PC-9 (cell line): ENCODE results near the gene ZSWIM3. TPM values are rescaled to one million over a fixed set of nuclear protein-coding genes. Genes with fewer than 3 reads are reported as not detected.

ENCODE experiments used
- BruUV-seq: library from RNA; stranded (reverse); fragments of 400-500 nt; replicated peaks from 2 replicates; lab custom pipeline; 2021; lab: Mats Ljungman, UMichigan
- CTCF ChIA-PET: fragments of 300-600 bp; sonication (Branson Sonifier 250); formaldehyde crosslinking; loops from one replicate; lab custom pipeline; 2022; ENCODE audit warnings: antibody characterized with exemption; lab: Charles Lee
- POLR2A ChIA-PET: fragments of 300-600 bp; sonication (Branson Sonifier 250); formaldehyde crosslinking; loops from one replicate; lab custom pipeline; 2022; ENCODE audit warnings: antibody characterized with exemption; ENCODE audit not compliant: unreplicated experiment; lab: Charles Lee
- DNase-seq, 2 experiments: peaks; one replicate each; pipeline versions ENCODE4 v3.0.0 to v3.0.0-alpha.2; 2015 to 2022; ENCODE audit warnings: mixed read lengths in 1 of 2
- H2AFZ ChIP-seq: fragments of 200-600 bp; sonication (generic); 2 replicates; pipeline ENCODE4 v1.8.1; 2017; ENCODE audit warnings: antibody characterized with exemption
- H3F3A ChIP-seq: fragments of 200-600 bp; sonication (generic); 2 replicates; pipeline ENCODE4 v1.8.1; 2017; ENCODE audit warnings: antibody characterized with exemption, mild to moderate bottlenecking, low read depth; ENCODE audit not compliant: insufficient read depth
- H3K27ac ChIP-seq: fragments of 200-600 bp; sonication (generic); 2 replicates; pipeline ENCODE4 v1.6.1; 2016; ENCODE audit warnings: mixed run types
- H3K27me3 ChIP-seq: fragments of 200-600 bp; sonication (generic); 2 replicates; pipeline ENCODE4 v1.6.1; 2016; ENCODE audit warnings: low read depth, mixed run types; ENCODE audit not compliant: insufficient read depth
- H3K36me3 ChIP-seq: fragments of 200-600 bp; sonication (generic); 2 replicates; pipeline ENCODE4 v1.6.1; 2016; ENCODE audit warnings: low read depth, mixed run types
- H3K4me1 ChIP-seq: fragments of 200-600 bp; sonication (generic); replicated peaks from 2 replicates; pipeline ENCODE4 v1.6.1; 2016; ENCODE audit warnings: mixed run types; ENCODE audit not compliant: insufficient read depth
- H3K4me2 ChIP-seq: fragments of 200-600 bp; sonication (generic); 2 replicates; pipeline ENCODE4 v1.6.1; 2017; ENCODE audit warnings: mixed run types
- H3K4me3 ChIP-seq: fragments of 200-600 bp; sonication (generic); 2 replicates; pipeline ENCODE4 v1.6.1; 2016; ENCODE audit warnings: mixed run types
- H3K79me2 ChIP-seq: fragments of 200-600 bp; sonication (generic); 2 replicates; pipeline ENCODE4 v1.6.1; 2017; ENCODE audit warnings: low read depth, mixed run types
- H3K9me2 ChIP-seq: fragments of 200-600 bp; sonication (generic); 2 replicates; pipeline ENCODE4 v1.8.1; 2017; ENCODE audit warnings: mild to moderate bottlenecking; ENCODE audit not compliant: insufficient read depth
- H3K9me3 ChIP-seq: fragments of 200-600 bp; sonication (generic); 2 replicates; pipeline ENCODE4 v1.8.1; 2016; ENCODE audit warnings: low read depth; ENCODE audit not compliant: insufficient read depth
- H4K20me1 ChIP-seq: fragments of 200-600 bp; sonication (generic); 2 replicates; pipeline ENCODE4 v1.8.1; 2017; ENCODE audit not compliant: insufficient read depth
- CTCF ChIP-seq: fragments of 200-600 bp; sonication (generic); conservative IDR thresholded peaks from 2 replicates; pipeline ENCODE4 v1.6.1; 2017; ENCODE audit warnings: mixed run types, antibody characterized with exemption, mild to moderate bottlenecking, moderate library complexity
- EZH2 ChIP-seq: fragments of 200-600 bp; sonication (generic); IDR thresholded peaks from 2 replicates; pipeline ENCODE4 v1.8.0; 2017; ENCODE audit warnings: antibody characterized with exemption, low read depth
- intact Hi-C: fragments of 100-400 bp; cut with micrococcal nuclease; formaldehyde crosslinking; loops from one replicate; pipeline ENCODE4 v1.10.0; 2022; ENCODE audit not compliant: unreplicated experiment
- total RNA-seq: library from RNA; stranded (reverse); gene quantifications from 2 replicates; pipeline ENCODE4 v1.2.3, GENCODE V29; 2021

The ZSWIM3 gene
- total RNA-seq, 1 experiment from 2014 or later = 2.7 TPM

GRCh38 chr20:45832619-45833018, 24.8 kb upstream of the ZSWIM3 start:
- Histone ChIP-seq H2AFZ (peak overlapping the region; percentile 77; the same call in 1 of the 2 replicates), H3K4me1 (peaks cover 18% of the 10 kb centered on the region), H3K9me2 (no peaks in the 10 kb centered on the region), H3K27ac (no peak overlapping the region), H3K79me2 (no peaks in the 10 kb centered on the region), H3K9me3 (no peaks in the 10 kb centered on the region), H3K4me2 (peak overlapping the region; percentile 75), H3K36me3 (no peaks in the 10 kb centered on the region), H3K4me3 (no peak overlapping the region; the same call in 1 of the 2 replicates), H4K20me1 (no peaks in the 10 kb centered on the region), H3K27me3 (no peaks in the 10 kb centered on the region), H3F3A (peaks cover 31% of the 10 kb centered on the region)
- intact Hi-C loops = no loop called here
- TF ChIP-seq CTCF (no peak), EZH2 (no peak)
- no peak for DNase-seq
- CTCF ChIA-PET = interaction anchor here (0.6 kb wide), 1 partner anchor 38 kb away, joined by 3 read pairs; no protein-coding TSS in a partner anchor
- no TSS peak for BruUV-seq
- POLR2A ChIA-PET = interaction anchor here (0.5 kb wide), 1 partner anchor 48 kb away, joined by 3 read pairs; the partner anchor contains the start of gene ZSWIM1

- Histone ChIP-seq H3K4me3 (peak within 1 kb of the TSS; percentile 62), H3K9me2 (no peaks in the 10 kb centered on the region), H3K9me3 (no peaks in the 10 kb centered on the region), H3K79me2 (no peaks in the 10 kb centered on the region), H3K36me3 (no peaks in the 10 kb centered on the region), H3K4me2 (peak within 1 kb of the TSS; percentile 75), H3K27me3 (no peaks in the 10 kb centered on the region), H3K27ac (no peak within 1 kb of the TSS), H2AFZ (peak within 1 kb of the TSS; percentile 77), H4K20me1 (no peaks in the 10 kb centered on the region), H3F3A (peaks cover 36% of the 10 kb centered on the region), H3K4me1 (peaks cover 18% of the 10 kb centered on the region)
- intact Hi-C loops = no loop called here
- DNase-seq = peak; percentile 60 to 84
- BruUV-seq = TSS peak; percentile 55
- ChIA-PET CTCF (interaction anchor here (0.6 kb wide), 1 partner anchor 37 kb away, joined by 3 read pairs; no protein-coding TSS in a partner anchor), POLR2A (interaction anchor here (0.5 to 0.7 kb wide), 5 partner anchors 20 to 1891 kb away, joined by 3 read pairs; partner anchors contain the start of gene ZSWIM1)
- TF ChIP-seq EZH2 (no peak), CTCF (no peak)
Measured at GRCh38 chr20:45833030-45833882, 24.2 kb upstream of the ZSWIM3 start, which contains the start of gene SNX21. Gene SNX21 (plus strand): TSS chr20:45833799. CDS start chr20:45833920, 121 bp downstream.

GRCh38 chr20:45833883-45834796, 23.3 kb upstream of the ZSWIM3 start:
- Histone ChIP-seq H2AFZ (peak overlapping the region; percentile 77), H3K79me2 (no peaks in the 10 kb centered on the region), H3K9me3 (no peaks in the 10 kb centered on the region), H3K4me1 (peaks cover 18% of the 10 kb centered on the region), H3K36me3 (no peaks in the 10 kb centered on the region), H3K4me2 (peak overlapping the region; percentile 75), H4K20me1 (no peaks in the 10 kb centered on the region), H3K27me3 (no peaks in the 10 kb centered on the region), H3K9me2 (no peaks in the 10 kb centered on the region), H3F3A (peaks cover 36% of the 10 kb centered on the region), H3K27ac (no peak overlapping the region), H3K4me3 (peak overlapping the region; percentile 62)
- peak; percentile 30 to 71 for DNase-seq
- no peak for TF ChIP-seq EZH2
- no peak for TF ChIP-seq CTCF
- CTCF ChIA-PET = no interaction called here
- no TSS peak for BruUV-seq
- intact Hi-C loops = no loop called here
- POLR2A ChIA-PET = interaction anchor here (0.6 to 0.7 kb wide), 3 partner anchors 19 to 187 kb away, joined by 3 read pairs; no protein-coding TSS in a partner anchor
